ENCODE measurements around the gene TNKS1BP1.

DNA sequence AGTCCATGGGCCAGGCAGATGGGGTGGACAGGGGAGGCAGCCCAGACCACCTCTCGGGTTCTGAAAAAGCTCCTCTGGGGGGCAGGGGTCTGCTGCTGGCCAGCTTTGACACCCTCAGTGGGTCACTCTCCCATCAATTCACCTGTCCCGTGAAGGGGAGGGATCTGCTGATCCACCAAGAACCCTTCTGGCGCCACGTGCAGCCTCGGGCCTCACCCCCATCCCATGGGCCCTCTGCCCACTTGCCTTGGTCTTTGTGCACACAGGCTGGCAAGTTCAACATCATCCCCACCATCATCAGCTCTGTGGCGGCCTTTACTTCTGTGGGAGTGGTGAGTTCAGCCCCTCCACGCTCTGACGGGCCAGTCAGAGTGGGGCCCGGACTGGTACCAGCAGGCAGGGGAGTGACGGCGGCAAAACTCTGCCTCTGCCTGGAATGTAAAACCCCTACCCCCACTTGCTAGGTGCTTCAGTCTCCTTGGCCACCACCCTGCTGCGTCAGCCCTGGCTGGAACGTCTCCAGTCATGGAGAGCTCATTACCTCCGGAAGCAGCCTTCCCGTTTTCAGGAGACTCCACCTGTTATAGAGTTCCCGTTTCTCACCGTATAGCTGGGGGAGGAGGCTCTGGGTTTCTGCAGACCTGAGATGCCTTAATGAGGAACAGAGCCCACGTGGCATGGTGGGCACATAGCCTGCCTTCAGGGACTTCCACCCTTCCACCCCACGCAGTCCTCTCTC, 43.5 kb upstream of the TNKS1BP1 start:
- TF ChIP-seq CTCF (IDR thresholded peaks at IDR 0.05; ENCODE audit: low read depth, low read length, poor library complexity, severe bottlenecking), result no peak
- no peak for TF ChIP-seq EZH2phosphoT487 (IDR thresholded peaks at IDR 0.05; ENCODE audit: borderline replicate concordance, low read length)
